ENCODE data around the gene HMGN1. TPM values are rescaled to one million over a fixed set of nuclear protein-coding genes. Genes with fewer than 3 reads are reported as not detected.
"Not testable (repeated sequence)": the region's sequence is repeated elsewhere in the genome, so short reads cannot be mapped to it uniquely, and the experiment has no call there.

Gene HMGN1
- total RNA-seq, 2 donors from 2014 or later, result 37.1 to 39.6 TPM

- H3K9me3 ChIP-seq, result no peaks in the 10 kb centered on the region
- no peak for TF ChIP-seq CTCF (IDR thresholded peaks at IDR 0.05)
- no peak overlapping the region for H3K27ac ChIP-seq
- no peak for DNase-seq (ENCODE audit: low spot score)
- H3K4me3 ChIP-seq, result no peak overlapping the region
- no peaks in the 10 kb centered on the region for H3K4me1 ChIP-seq
- no peaks in the 10 kb centered on the region for H3K27me3 ChIP-seq
- H3K36me3 ChIP-seq, result no peaks in the 10 kb centered on the region
These were observed 25.2 kb upstream of the HMGN1 start for GRCh38 chr21:39374046-39374445.

- Histone ChIP-seq H3K4me1 (no peaks in the 10 kb centered on the region), H3K27me3 (no peaks in the 10 kb centered on the region), H3K4me3 (no peak overlapping the region), H3K27ac (no peak overlapping the region), H3K36me3 (no peaks in the 10 kb centered on the region), H3K9me3 (no peaks in the 10 kb centered on the region)
- no peak for DNase-seq (ENCODE audit: low spot score)
- peak in 1 of 2 donors; percentile 35 for TF ChIP-seq CTCF (IDR thresholded peaks at IDR 0.05)
These were observed 24.7 kb upstream of the HMGN1 start for GRCh38 chr21:39373634-39374033.

- H3K4me3 ChIP-seq; DNase-seq (ENCODE audit: low spot score); H3K27ac ChIP-seq: not testable (repeated sequence)
These were observed 21.0 kb upstream of the HMGN1 start for GRCh38 chr21:39369896-39370288.

GRCh38 chr21:39367783-39368182 is 18.9 kb upstream of the HMGN1 start:
- no peak for DNase-seq (ENCODE audit: low spot score)
- H3K4me1 ChIP-seq, result no peaks in the 10 kb centered on the region
- TF ChIP-seq CTCF (IDR thresholded peaks at IDR 0.05), result no peak
- H3K36me3 ChIP-seq, result no peaks in the 10 kb centered on the region
- H3K27me3 ChIP-seq, result no peaks in the 10 kb centered on the region
- H3K27ac ChIP-seq, result no peak overlapping the region
- H3K4me3 ChIP-seq, result no peak overlapping the region
- H3K9me3 ChIP-seq, result no peaks in the 10 kb centered on the region

More at GRCh38 chr21:39369896-39370288, 21.0 kb upstream of the HMGN1 start:
- not testable (repeated sequence) for H3K9me3 ChIP-seq, H3K4me1 ChIP-seq, H3K36me3 ChIP-seq, H3K27me3 ChIP-seq

GRCh38 chr21:39366563-39366962 is 17.7 kb upstream of the HMGN1 start:
- no peak for DNase-seq (ENCODE audit: low spot score)
- Histone ChIP-seq H3K27ac (no peak overlapping the region), H3K4me1 (no peaks in the 10 kb centered on the region), H3K27me3 (no peaks in the 10 kb centered on the region), H3K36me3 (no peaks in the 10 kb centered on the region), H3K4me3 (no peak overlapping the region), H3K9me3 (no peaks in the 10 kb centered on the region)
- no peak for TF ChIP-seq CTCF (IDR thresholded peaks at IDR 0.05)

- Histone ChIP-seq H3K27me3 (no peaks in the 10 kb centered on the region), H3K9me3 (no peaks in the 10 kb centered on the region), H3K36me3 (no peaks in the 10 kb centered on the region), H3K4me1 (no peaks in the 10 kb centered on the region), H3K4me3 (no peak overlapping the region), H3K27ac (no peak overlapping the region)
- DNase-seq (ENCODE audit: low spot score), result no peak
- TF ChIP-seq CTCF (IDR thresholded peaks at IDR 0.05), result no peak
These were observed 16.1 kb upstream of the HMGN1 start for GRCh38 chr21:39364949-39365348.
